Activated naive CD8-positive, alpha-beta T cell treated with anti-CD3 and anti-CD28 coated beads, Interleukin-2, amount 10 ng/mL, durations not matched to agents 7 days and 5 days (primary cell): Measurements from ENCODE around the gene SLC35F3. TPM values are rescaled to one million over a fixed set of nuclear protein-coding genes. Genes with fewer than 3 reads are reported as not detected.
A peak's percentile ranks its signal among the peaks of the same experiment; 100 is the strongest.
"Not testable (repeated sequence)": the region's sequence is repeated elsewhere in the genome, so short reads cannot be mapped to it uniquely, and the experiment has no call there.

Experiments
- ATAC-seq: fragments of 150-1000 bp; cut with Tn5 transposase; one replicate; pipeline ENCODE4 v1.10.0; 2021; ENCODE audit warnings: low read depth, moderate library complexity
- POLR2A ChIA-PET: fragments of 350-600 bp; sonication (Branson Sonifier 250); formaldehyde crosslinking; loops from one replicate; lab custom pipeline; 2021; ENCODE audit warnings: antibody characterized with exemption; lab: Charles Lee
- DNase-seq: peaks from one replicate; pipeline ENCODE4 v3.0.0; 2021
- H3K27ac Mint-ChIP-seq: one replicate; pipeline ENCODE4 v1.8.0; 2022; ENCODE audit warnings: mild to moderate bottlenecking, mixed read lengths
- H3K27me3 Mint-ChIP-seq: one replicate; pipeline ENCODE4 v1.8.0; 2022; ENCODE audit warnings: mild to moderate bottlenecking, moderate library complexity, mixed read lengths
- H3K36me3 Mint-ChIP-seq: one replicate; pipeline ENCODE4 v1.8.0; 2021; ENCODE audit warnings: mild to moderate bottlenecking, mixed read lengths
- H3K4me1 Mint-ChIP-seq: one replicate; pipeline ENCODE4 v1.8.0; 2021; ENCODE audit warnings: mixed read lengths
- H3K4me3 Mint-ChIP-seq: one replicate; pipeline ENCODE4 v1.8.0; 2022; ENCODE audit warnings: mild to moderate bottlenecking, moderate library complexity, mixed read lengths
- H3K9me3 Mint-ChIP-seq: one replicate; pipeline ENCODE4 v1.8.0; 2021; ENCODE audit warnings: mixed read lengths
- total RNA-seq, 2 experiments: library from RNA; stranded (reverse); gene quantifications; one replicate each; pipeline ENCODE4 v1.2.3, GENCODE V29; 2021

Gene SLC35F3
- total RNA-seq, 2 experiments from 2014 or later = 33.8 to 36.4 TPM

DNA sequence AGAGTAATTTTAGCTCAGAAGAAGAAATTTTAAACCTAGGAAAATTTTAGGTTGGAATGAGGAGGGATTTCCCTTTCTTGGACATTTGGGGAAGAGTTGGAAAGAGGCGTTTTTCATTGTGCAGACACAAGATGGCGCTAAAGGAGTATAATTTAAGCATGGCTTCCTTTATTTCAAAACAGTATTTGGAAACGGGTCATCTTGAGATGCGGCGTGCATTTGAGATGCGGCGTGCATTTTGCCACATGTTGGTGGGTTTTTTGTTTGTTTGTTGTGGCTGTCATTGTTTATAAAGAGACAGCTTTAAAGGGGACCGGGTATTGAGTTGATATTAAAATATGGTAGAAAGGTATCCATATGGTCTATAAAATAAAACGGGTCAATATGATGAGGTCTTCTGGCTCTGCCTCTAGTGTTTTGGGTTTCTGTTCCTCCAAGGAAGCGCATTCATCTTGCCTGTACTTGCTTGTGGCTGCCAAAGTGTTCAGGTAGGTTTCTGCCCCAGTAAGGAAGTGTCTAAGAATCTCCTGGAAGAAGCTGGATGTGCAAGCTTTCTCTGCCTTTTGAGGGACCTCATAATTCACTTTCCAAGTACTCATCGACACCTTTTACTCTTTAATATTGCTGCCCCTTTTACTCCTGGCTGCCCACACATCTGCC lies 210.3 kb downstream of the SLC35F3 start:
- no peak for ATAC-seq
- no peaks in the 10 kb centered on the region for H3K9me3 Mint-ChIP-seq
- POLR2A ChIA-PET = interaction anchor here (0.6 kb wide), 1 partner anchor 259 kb away, joined by 3 read pairs; no protein-coding TSS in a partner anchor
- H3K27ac Mint-ChIP-seq = no peak overlapping the region
- peak overlapping the region; percentile 68 for H3K4me3 Mint-ChIP-seq
- H3K27me3 Mint-ChIP-seq = peaks cover 36% of the 10 kb centered on the region
- H3K36me3 Mint-ChIP-seq = no peaks in the 10 kb centered on the region
- no peak for DNase-seq
- H3K4me1 Mint-ChIP-seq = peaks cover 8% of the 10 kb centered on the region

DNA sequence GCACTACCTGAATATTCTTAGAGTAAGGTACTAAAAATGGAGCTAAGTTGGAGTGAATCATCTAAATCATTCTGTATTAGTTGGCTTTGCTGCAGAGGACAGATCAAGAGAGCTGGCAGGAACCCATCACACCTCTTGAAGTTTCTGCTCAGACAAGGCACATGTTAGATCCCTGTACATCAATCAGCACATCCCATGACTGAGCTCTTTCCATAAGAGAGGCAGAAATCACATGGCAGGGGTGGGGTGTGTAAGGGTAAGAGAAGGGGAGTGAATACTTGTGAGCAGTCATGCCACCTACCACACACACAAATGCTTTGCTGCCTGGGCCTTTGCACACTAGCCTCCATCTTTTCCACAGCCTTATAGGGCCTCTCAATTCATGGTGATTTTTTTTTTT lies 214.4 kb downstream of the SLC35F3 start:
- no peak overlapping the region for H3K27ac Mint-ChIP-seq
- DNase-seq (no peak), ATAC-seq (no peak)
- POLR2A ChIA-PET = no interaction called here
- H3K36me3 Mint-ChIP-seq = no peaks in the 10 kb centered on the region
- peaks cover 32% of the 10 kb centered on the region for H3K27me3 Mint-ChIP-seq
- no peak overlapping the region for H3K4me3 Mint-ChIP-seq
- H3K4me1 Mint-ChIP-seq = peaks cover 8% of the 10 kb centered on the region
- H3K9me3 Mint-ChIP-seq = peaks cover 2% of the 10 kb centered on the region

DNA sequence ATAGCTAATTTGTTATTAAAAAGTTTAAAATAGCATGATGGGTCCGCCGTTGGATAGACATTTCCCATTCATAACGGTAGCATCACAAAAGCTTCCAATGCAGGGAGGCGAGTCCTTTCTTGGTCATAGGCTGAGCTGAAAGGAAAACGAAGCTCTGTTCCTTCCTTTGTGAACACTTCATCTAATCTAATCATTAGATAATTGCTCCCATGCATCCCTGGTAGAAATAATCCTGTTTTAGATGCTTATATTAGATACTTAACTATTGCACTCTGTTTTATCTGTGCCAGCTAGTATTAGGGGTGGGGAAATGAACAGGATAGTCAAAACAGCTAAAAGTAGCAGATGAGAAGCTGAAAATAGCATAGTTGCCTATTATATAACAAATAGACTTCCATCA lies 215.0 kb downstream of the SLC35F3 start:
- peaks cover 2% of the 10 kb centered on the region for H3K9me3 Mint-ChIP-seq
- POLR2A ChIA-PET = no interaction called here
- H3K27ac Mint-ChIP-seq = no peak overlapping the region
- H3K36me3 Mint-ChIP-seq = no peaks in the 10 kb centered on the region
- H3K27me3 Mint-ChIP-seq = peaks cover 31% of the 10 kb centered on the region
- H3K4me3 Mint-ChIP-seq = no peak overlapping the region
- peaks cover 8% of the 10 kb centered on the region for H3K4me1 Mint-ChIP-seq
- DNase-seq = no peak
- no peak for ATAC-seq

DNA sequence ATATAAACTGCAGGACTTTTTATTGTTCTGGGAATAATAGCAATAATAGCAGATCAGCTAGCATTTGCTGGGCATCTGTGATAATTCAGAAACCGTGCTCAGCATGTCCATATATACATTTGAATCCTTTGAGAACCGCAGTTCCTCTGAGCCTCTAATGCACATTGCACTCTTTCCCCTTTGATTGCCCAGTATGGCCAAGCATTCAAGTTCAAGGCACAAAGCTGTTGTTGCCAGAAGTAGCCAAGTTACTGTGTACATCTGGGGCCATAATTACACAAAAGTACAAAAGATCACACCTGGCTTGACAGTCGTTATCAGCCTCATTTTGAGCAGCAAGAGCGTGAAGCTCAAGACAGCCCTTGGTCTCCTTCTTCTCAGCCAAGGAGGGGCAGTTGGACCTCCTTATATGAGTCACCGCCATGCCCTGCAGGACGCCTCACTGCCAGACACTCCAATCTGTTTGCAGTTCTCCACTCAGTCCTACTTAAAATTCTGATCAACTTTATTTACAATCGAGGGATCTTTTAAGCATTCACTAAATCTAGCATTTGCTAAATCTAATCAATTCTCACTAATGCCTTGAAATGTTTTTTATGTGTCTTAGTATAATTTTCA lies 216.0 kb downstream of the SLC35F3 start:
- POLR2A ChIA-PET = no interaction called here
- no peak for DNase-seq
- H3K27ac Mint-ChIP-seq = no peak overlapping the region
- H3K36me3 Mint-ChIP-seq = no peaks in the 10 kb centered on the region
- ATAC-seq = no peak
- no peak overlapping the region for H3K4me3 Mint-ChIP-seq
- peaks cover 2% of the 10 kb centered on the region for H3K9me3 Mint-ChIP-seq
- H3K4me1 Mint-ChIP-seq = peaks cover 3% of the 10 kb centered on the region
- peaks cover 31% of the 10 kb centered on the region for H3K27me3 Mint-ChIP-seq

DNA sequence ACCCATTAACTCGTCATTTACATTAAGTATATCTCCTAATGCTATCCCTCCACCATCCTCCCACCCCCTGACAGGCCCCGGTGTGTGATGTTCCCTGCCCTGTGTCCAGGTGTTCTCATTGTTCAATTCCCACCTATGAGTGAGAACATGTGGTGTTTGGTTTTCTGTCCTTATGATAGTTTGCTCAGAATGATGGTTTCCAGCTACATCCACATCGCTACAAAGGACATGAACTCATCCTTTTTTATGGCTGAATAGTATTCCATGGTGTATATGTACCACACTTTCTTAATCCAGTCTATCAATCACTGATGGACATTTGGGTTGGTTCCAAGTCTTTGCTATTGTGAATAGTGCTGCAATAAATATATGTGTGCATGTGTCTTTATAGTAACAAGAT lies 217.2 kb downstream of the SLC35F3 start:
- DNase-seq, H3K4me3 Mint-ChIP-seq, H3K9me3 Mint-ChIP-seq, ATAC-seq, POLR2A ChIA-PET, H3K36me3 Mint-ChIP-seq, H3K4me1 Mint-ChIP-seq, H3K27ac Mint-ChIP-seq: not testable (repeated sequence)
- peaks cover 33% of the 10 kb centered on the region for H3K27me3 Mint-ChIP-seq

DNA sequence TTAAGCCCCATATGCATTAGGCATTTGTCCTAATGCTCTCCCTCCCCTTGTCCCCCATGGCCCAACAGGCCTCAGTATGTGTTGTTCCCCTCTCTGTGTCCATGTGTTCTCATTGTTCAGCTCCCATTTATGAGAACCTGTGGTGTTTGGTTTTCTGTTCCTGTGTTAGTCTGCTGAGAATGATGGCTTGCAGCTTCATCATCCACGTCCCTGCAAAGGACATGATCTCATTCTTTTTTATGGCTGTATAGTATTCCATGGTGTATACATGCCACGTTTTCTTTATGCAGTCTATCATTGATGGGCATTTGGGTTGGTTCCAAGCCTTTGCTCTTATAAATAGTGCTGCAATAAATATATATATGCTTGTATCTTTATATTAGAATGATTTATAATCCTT lies 218.1 kb downstream of the SLC35F3 start:
- DNase-seq, H3K36me3 Mint-ChIP-seq, H3K27ac Mint-ChIP-seq, H3K4me1 Mint-ChIP-seq, H3K9me3 Mint-ChIP-seq, ATAC-seq, H3K4me3 Mint-ChIP-seq, POLR2A ChIA-PET: not testable (repeated sequence)
- peaks cover 41% of the 10 kb centered on the region for H3K27me3 Mint-ChIP-seq

DNA sequence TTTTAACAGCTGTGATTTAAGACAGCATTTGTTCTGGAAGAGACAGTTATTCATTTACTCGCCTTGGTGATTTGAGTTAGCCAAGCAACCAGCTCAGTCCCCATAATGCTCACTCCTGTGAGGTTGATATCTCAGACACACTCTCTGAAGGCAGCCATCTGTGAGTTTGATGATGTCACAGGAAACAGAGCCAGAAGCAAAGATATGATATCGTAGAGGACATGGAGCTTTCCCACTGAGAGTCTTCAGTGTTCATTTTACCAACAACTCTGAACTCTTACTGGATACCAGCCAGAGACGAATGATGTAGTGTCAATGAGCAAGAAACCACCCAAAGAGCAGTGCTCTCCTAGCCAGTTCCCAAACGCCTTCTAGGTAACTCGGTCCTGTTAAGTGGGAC lies 219.4 kb downstream of the SLC35F3 start:
- ATAC-seq (no peak), DNase-seq (no peak)
- Mint-ChIP-seq H3K27me3 (peaks cover 37% of the 10 kb centered on the region), H3K27ac (no peak overlapping the region), H3K4me3 (no peak overlapping the region), H3K9me3 (peaks cover 2% of the 10 kb centered on the region), H3K4me1 (peaks cover 3% of the 10 kb centered on the region), H3K36me3 (no peaks in the 10 kb centered on the region)
- POLR2A ChIA-PET = no interaction called here

DNA sequence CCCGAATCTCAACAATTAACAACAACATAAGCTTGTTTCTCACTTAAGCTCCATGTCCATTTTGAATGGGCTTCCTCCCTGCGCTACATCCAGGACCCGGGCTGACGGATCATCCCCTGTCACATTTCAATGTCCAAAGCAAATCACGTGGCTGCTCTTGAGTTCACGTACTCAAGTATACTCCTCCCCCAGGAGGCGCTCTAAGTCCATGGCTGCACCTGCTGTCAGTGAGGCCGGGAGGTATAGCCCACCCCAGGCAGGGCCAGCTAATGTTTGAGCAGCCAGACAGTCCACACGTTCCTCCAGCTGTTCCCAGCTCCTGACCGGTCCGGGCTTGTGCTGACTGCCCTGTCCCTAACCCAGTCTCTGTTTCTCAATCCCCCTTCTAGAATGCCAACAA lies 220.8 kb downstream of the SLC35F3 start:
- Mint-ChIP-seq H3K27me3 (peaks cover 35% of the 10 kb centered on the region), H3K36me3 (no peaks in the 10 kb centered on the region), H3K9me3 (peaks cover 2% of the 10 kb centered on the region), H3K27ac (no peak overlapping the region), H3K4me1 (peaks cover 3% of the 10 kb centered on the region), H3K4me3 (no peak overlapping the region)
- POLR2A ChIA-PET = no interaction called here
- DNase-seq = peak; percentile 53
- ATAC-seq = peak; percentile 74

DNA sequence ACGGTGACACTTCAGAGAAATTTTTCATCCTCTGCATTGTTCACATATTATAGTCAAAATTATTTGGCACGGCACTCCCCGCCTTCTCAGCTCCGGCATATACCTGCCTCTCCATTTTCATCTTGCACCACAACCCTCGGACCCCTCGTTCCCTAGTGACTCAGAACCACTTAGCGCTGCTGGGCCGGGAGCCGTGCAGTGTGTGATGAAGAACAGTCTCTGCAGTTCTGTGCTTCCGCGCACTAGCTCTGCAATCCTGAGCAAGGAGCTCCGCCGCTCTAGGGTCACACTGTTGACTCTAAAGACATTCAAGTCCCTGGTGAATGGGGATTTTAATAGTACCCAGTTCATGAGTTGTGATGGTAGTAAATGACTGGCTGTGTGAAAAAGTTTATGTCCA lies 221.2 kb downstream of the SLC35F3 start:
- Mint-ChIP-seq H3K4me1 (peaks cover 3% of the 10 kb centered on the region), H3K36me3 (no peaks in the 10 kb centered on the region), H3K9me3 (peaks cover 2% of the 10 kb centered on the region), H3K27ac (no peak overlapping the region), H3K4me3 (no peak overlapping the region), H3K27me3 (peaks cover 32% of the 10 kb centered on the region)
- ATAC-seq (no peak), DNase-seq (no peak)
- POLR2A ChIA-PET = no interaction called here

DNA sequence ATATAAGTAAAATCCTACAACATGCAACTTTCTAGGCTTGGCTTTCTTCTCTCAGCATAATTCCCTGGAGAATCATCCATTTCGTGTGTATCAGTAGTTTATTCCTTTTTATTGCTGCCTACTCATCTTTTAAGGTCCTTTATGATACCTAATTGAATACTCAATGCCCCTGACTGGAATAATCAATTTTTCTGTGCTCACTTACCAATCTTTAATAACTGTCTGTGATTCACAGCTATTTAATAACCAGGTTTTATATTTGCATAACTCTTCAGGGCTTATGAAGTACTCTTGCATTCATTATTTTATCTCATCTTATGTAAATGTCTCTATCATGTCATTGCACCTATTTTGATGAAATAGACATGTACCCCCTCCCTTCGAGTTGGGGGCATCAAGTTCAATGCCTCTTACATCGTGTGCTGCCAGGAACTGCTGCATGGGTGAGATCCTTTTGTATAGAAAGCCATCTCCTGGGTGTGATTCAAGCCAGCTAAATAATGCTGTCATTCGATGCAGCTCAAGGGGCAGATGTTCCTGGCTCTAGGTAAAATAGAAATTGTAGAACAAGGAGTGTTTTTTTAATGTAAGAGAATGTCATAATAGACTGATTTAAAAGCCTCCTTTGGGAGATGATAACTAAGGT lies 222.7 kb downstream of the SLC35F3 start:
- H3K27ac Mint-ChIP-seq = no peak overlapping the region
- peaks cover 3% of the 10 kb centered on the region for H3K4me1 Mint-ChIP-seq
- no peak overlapping the region for H3K4me3 Mint-ChIP-seq
- ATAC-seq (no peak), DNase-seq (no peak)
- H3K9me3 Mint-ChIP-seq = peaks cover under 1% of the 10 kb centered on the region
- H3K27me3 Mint-ChIP-seq = peaks cover 37% of the 10 kb centered on the region
- POLR2A ChIA-PET = interaction anchor here (0.8 kb wide), 1 partner anchor 192 kb away, joined by 3 read pairs; no protein-coding TSS in a partner anchor
- H3K36me3 Mint-ChIP-seq = no peaks in the 10 kb centered on the region

DNA sequence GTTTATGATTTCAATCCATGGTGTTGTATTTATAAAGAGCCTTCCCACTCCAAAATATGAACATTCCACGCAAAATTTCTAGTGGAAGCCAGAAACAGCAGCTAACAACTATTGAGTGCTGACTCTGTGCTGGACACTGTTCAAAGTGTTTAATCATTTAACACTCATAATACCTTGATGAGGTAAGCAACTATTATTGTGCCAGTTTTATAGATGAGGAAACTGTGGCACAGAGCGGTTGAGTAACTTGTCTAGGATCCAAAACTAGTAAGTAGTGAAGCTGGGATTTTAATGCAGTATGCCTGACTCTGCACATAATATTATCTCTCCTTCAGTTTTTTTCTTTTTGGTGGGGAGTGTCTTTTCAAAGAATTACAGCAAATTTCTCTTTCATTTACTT lies 228.3 kb downstream of the SLC35F3 start:
- peaks cover 22% of the 10 kb centered on the region for H3K27me3 Mint-ChIP-seq
- H3K4me1 Mint-ChIP-seq = no peaks in the 10 kb centered on the region
- ATAC-seq = no peak
- no peak for DNase-seq
- no peaks in the 10 kb centered on the region for H3K36me3 Mint-ChIP-seq
- H3K4me3 Mint-ChIP-seq = no peak overlapping the region
- H3K9me3 Mint-ChIP-seq = no peaks in the 10 kb centered on the region
- POLR2A ChIA-PET = no interaction called here
- H3K27ac Mint-ChIP-seq = no peak overlapping the region

DNA sequence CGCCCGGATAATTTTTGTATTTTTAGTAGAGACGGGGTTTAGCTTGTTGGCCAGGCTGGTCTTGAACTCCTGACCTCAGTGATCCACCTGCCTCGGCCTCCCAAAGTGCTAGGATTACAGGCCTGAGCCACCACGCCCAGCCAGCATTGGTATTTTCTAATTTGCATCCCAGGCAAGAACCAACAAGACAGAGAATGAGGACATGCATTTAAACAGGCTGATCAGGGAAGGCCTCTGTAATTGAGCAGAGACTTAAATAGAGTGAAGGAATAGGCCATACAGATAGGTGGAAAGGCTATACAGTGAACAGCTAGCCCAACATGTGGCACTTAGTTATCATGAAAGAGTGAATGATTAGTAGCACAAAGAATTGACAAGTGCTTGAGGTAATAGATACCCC lies 230.4 kb downstream of the SLC35F3 start:
- Mint-ChIP-seq H3K9me3 (no peaks in the 10 kb centered on the region), H3K4me3 (no peak overlapping the region), H3K27ac (no peak overlapping the region), H3K27me3 (peaks cover 26% of the 10 kb centered on the region), H3K4me1 (no peaks in the 10 kb centered on the region), H3K36me3 (no peaks in the 10 kb centered on the region)
- POLR2A ChIA-PET = no interaction called here
- no peak for DNase-seq
- ATAC-seq = no peak

DNA sequence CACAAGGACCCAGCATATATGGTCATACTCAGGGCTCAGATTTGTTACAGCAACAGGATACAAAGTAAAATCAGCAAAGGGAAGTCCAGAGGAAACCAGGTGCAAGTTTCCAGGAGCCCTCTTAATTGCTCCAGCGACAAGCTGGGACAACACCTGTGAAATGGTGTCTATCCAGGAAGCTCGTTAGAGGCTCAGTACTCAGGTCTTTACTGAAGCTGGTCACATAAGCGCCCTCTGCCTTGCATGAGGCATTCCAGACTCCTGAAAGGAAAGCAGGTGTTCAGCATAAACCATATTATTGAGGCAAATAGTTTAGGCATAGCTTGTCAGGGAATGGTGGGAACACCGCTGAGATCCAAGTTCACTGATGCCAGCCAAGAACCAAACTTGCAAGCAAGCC lies 231.0 kb downstream of the SLC35F3 start:
- ATAC-seq (no peak), DNase-seq (no peak)
- POLR2A ChIA-PET = no interaction called here
- Mint-ChIP-seq H3K27ac (no peak overlapping the region), H3K9me3 (no peaks in the 10 kb centered on the region), H3K27me3 (peaks cover 27% of the 10 kb centered on the region), H3K4me3 (no peak overlapping the region), H3K36me3 (no peaks in the 10 kb centered on the region), H3K4me1 (no peaks in the 10 kb centered on the region)

DNA sequence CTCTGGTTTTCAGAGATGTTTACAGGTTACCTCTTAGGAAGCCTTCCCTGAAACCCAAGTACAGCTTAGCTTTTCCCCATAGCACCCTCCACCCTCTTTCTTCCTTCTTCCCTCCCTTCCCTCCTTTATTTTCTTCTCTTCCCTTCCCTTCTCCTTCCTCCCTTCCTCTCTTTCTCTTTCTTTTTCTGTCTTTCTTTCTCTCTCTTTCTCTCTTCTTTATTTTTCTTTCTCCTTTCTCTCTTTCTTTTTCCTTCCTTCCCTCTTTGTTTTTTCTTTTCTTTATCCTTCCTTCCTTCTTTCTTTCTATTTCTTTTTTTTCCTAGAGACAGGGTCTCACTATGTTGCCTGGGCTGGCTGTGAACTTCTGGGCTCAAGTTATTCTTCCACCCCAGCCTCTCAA lies 231.6 kb downstream of the SLC35F3 start:
- POLR2A ChIA-PET = no interaction called here
- H3K36me3 Mint-ChIP-seq = no peaks in the 10 kb centered on the region
- H3K27me3 Mint-ChIP-seq = peaks cover 28% of the 10 kb centered on the region
- H3K4me3 Mint-ChIP-seq = no peak overlapping the region
- no peaks in the 10 kb centered on the region for H3K9me3 Mint-ChIP-seq
- no peak overlapping the region for H3K27ac Mint-ChIP-seq
- DNase-seq = no peak
- no peak for ATAC-seq
- no peaks in the 10 kb centered on the region for H3K4me1 Mint-ChIP-seq
